ENCODE data around the gene CCDC30. TPM values are rescaled to one million over a fixed set of nuclear protein-coding genes. Genes with fewer than 3 reads are reported as not detected.
"Not testable (repeated sequence)": the region's sequence is repeated elsewhere in the genome, so short reads cannot be mapped to it uniquely, and the experiment has no call there.

Gene CCDC30
- total RNA-seq, 2 experiments from 2014 or later, result 1.2 to 1.3 TPM

- CTCF ChIA-PET, result no interaction called here
- ATAC-seq (ENCODE audit: poor library complexity) (no peak), DNase-seq (no peak)
- H3K27ac ChIP-seq (ENCODE audit: low read depth in 1 of 2, low read length in 2 of 2), result no peak overlapping the region
- Mint-ChIP-seq H3K27ac (no peak overlapping the region), H3K4me1 (ENCODE audit: low read depth) (no peaks in the 10 kb centered on the region), H3K36me3 (ENCODE audit: low read depth) (peaks cover 92% of the 10 kb centered on the region), H3K9me3 (no peaks in the 10 kb centered on the region), H3K4me3 (no peak overlapping the region), H3K27me3 (no peaks in the 10 kb centered on the region)
- H3K4me1 ChIP-seq (ENCODE audit: insufficient read depth, low read length), result no peaks in the 10 kb centered on the region
- H3K36me3 ChIP-seq (ENCODE audit: insufficient read depth, low read length), result peaks cover 2% of the 10 kb centered on the region
- TF ChIP-seq CTCF (IDR thresholded peaks at IDR 0.05), result no peak
- POLR2A ChIA-PET, result no interaction called here
- peaks cover 11 to 45% of the 10 kb centered on the region in 2 experiments for H3K9me3 ChIP-seq (ENCODE audit: control insufficient read depth in 1 of 2, insufficient read depth in 1 of 2, low read length in 2 of 2)
- no peak overlapping the region for H3K4me3 ChIP-seq (ENCODE audit: low read length)
- H3K27me3 ChIP-seq (ENCODE audit: control insufficient read depth in 1 of 2, insufficient read depth in 2 of 2, low read length in 2 of 2), result no peaks in the 10 kb centered on the region
- intact Hi-C loops (cut with DNase I, micrococcal nuclease), result no loop called here
Measured at GRCh38 chr1:42504535-42505128, 41.5 kb downstream of the CCDC30 start.

- Mint-ChIP-seq H3K27me3 (no peaks in the 10 kb centered on the region), H3K4me1 (ENCODE audit: low read depth) (no peaks in the 10 kb centered on the region), H3K9me3 (peaks cover 7% of the 10 kb centered on the region), H3K4me3 (no peak overlapping the region), H3K27ac (no peak overlapping the region), H3K36me3 (ENCODE audit: low read depth) (peaks cover 94% of the 10 kb centered on the region)
- Histone ChIP-seq H3K4me1 (ENCODE audit: insufficient read depth, low read length) (no peaks in the 10 kb centered on the region), H3K36me3 (ENCODE audit: insufficient read depth, low read length) (peaks cover 2% of the 10 kb centered on the region), H3K27ac (ENCODE audit: low read depth in 1 of 2, low read length in 2 of 2) (no peak overlapping the region), H3K4me3 (ENCODE audit: low read length) (no peak overlapping the region), H3K27me3 (ENCODE audit: control insufficient read depth in 1 of 2, insufficient read depth in 2 of 2, low read length in 2 of 2) (no peaks in the 10 kb centered on the region), H3K9me3 (ENCODE audit: control insufficient read depth in 1 of 2, insufficient read depth in 1 of 2, low read length in 2 of 2) (peaks cover 18 to 55% of the 10 kb centered on the region in 2 experiments)
- CTCF ChIA-PET, result no interaction called here
- DNase-seq (no peak), ATAC-seq (ENCODE audit: poor library complexity) (no peak)
- TF ChIP-seq CTCF (IDR thresholded peaks at IDR 0.05), result no peak
- intact Hi-C loops (cut with DNase I, micrococcal nuclease), result no loop called here
- POLR2A ChIA-PET, result no interaction called here
Measured at GRCh38 chr1:42506576-42506975, 43.5 kb downstream of the CCDC30 start.

GRCh38 chr1:42511581-42512155, 48.6 kb downstream of the CCDC30 start:
- H3K4me3 ChIP-seq (ENCODE audit: low read length); H3K27ac Mint-ChIP-seq; H3K4me1 ChIP-seq (ENCODE audit: insufficient read depth, low read length); H3K4me3 Mint-ChIP-seq; CTCF ChIA-PET; ATAC-seq (ENCODE audit: poor library complexity); intact Hi-C loops (cut with DNase I, micrococcal nuclease); H3K36me3 ChIP-seq (ENCODE audit: insufficient read depth, low read length); H3K27ac ChIP-seq (ENCODE audit: low read depth in 1 of 2, low read length in 2 of 2); H3K27me3 ChIP-seq (ENCODE audit: control insufficient read depth in 1 of 2, insufficient read depth in 2 of 2, low read length in 2 of 2); H3K27me3 Mint-ChIP-seq; H3K4me1 Mint-ChIP-seq (ENCODE audit: low read depth); POLR2A ChIA-PET: not testable (repeated sequence)
- peaks cover 18 to 32% of the 10 kb centered on the region in 2 experiments for H3K9me3 ChIP-seq (ENCODE audit: control insufficient read depth in 1 of 2, insufficient read depth in 1 of 2, low read length in 2 of 2)
- peaks cover 94% of the 10 kb centered on the region for H3K36me3 Mint-ChIP-seq (ENCODE audit: low read depth)
- DNase-seq, result peak in 3 of 14 experiments; percentile 6 to 12 (median 6)
- peaks cover 28% of the 10 kb centered on the region for H3K9me3 Mint-ChIP-seq

- ATAC-seq (ENCODE audit: poor library complexity) (no peak), DNase-seq (no peak)
- H3K4me3 ChIP-seq (ENCODE audit: low read length), result no peak overlapping the region
- intact Hi-C loops (cut with DNase I, micrococcal nuclease), result no loop called here
- H3K27ac ChIP-seq (ENCODE audit: low read depth in 1 of 2, low read length in 2 of 2), result no peak overlapping the region
- H3K9me3 Mint-ChIP-seq, result peaks cover 34% of the 10 kb centered on the region
- H3K4me3 Mint-ChIP-seq, result no peak overlapping the region
- peaks cover 18 to 23% of the 10 kb centered on the region in 2 experiments for H3K9me3 ChIP-seq (ENCODE audit: control insufficient read depth in 1 of 2, insufficient read depth in 1 of 2, low read length in 2 of 2)
- no peak for TF ChIP-seq CTCF (IDR thresholded peaks at IDR 0.05)
- ChIA-PET CTCF (no interaction called here), POLR2A (no interaction called here)
- peaks cover 82% of the 10 kb centered on the region for H3K36me3 Mint-ChIP-seq (ENCODE audit: low read depth)
- no peaks in the 10 kb centered on the region for H3K36me3 ChIP-seq (ENCODE audit: insufficient read depth, low read length)
- H3K4me1 Mint-ChIP-seq (ENCODE audit: low read depth), result no peaks in the 10 kb centered on the region
- no peaks in the 10 kb centered on the region for H3K27me3 ChIP-seq (ENCODE audit: control insufficient read depth in 1 of 2, insufficient read depth in 2 of 2, low read length in 2 of 2)
- H3K4me1 ChIP-seq (ENCODE audit: insufficient read depth, low read length), result no peaks in the 10 kb centered on the region
- no peak overlapping the region for H3K27ac Mint-ChIP-seq
- H3K27me3 Mint-ChIP-seq, result no peaks in the 10 kb centered on the region
Measured at GRCh38 chr1:42518908-42519307, 55.8 kb downstream of the CCDC30 start.

All from CD4-positive, alpha-beta T cell (primary cell).